Retinal pigment epithelial cell (primary cell): ENCODE results near the gene CSMD2.

ENCODE experiments used
- DNase-seq: peaks from one replicate; pipeline ENCODE4 v3.0.0-alpha.2; 2010; ENCODE audit warnings: low read depth
- H3K4me3 ChIP-seq: 2 replicates; pipeline ENCODE4 v1.5.1; 2011; ENCODE audit warnings: mild to moderate bottlenecking, low read length, control low read depth, moderate library complexity
- CTCF ChIP-seq: conservative IDR thresholded peaks from 2 replicates; pipeline ENCODE4 v1.5.1; 2011; ENCODE audit warnings: low read depth, low read length, control low read depth, inconsistent platforms

The CSMD2 gene

GRCh38 chr1:33797849-33798248, 367.2 kb downstream of the CSMD2 start:
- DNase-seq, result no peak
- TF ChIP-seq CTCF, result no peak
- H3K4me3 ChIP-seq, result no peak overlapping the region

GRCh38 chr1:33792651-33793050, 372.4 kb downstream of the CSMD2 start:
- no peak overlapping the region for H3K4me3 ChIP-seq
- DNase-seq, result no peak
- TF ChIP-seq CTCF, result no peak

- no peak for DNase-seq
- no peak for TF ChIP-seq CTCF
Observed at GRCh38 chr1:33792216-33792615, 372.8 kb downstream of the CSMD2 start.

GRCh38 chr1:33791251-33791650, 373.8 kb downstream of the CSMD2 start:
- no peak overlapping the region for H3K4me3 ChIP-seq
- TF ChIP-seq CTCF, result no peak
- no peak for DNase-seq

More at GRCh38 chr1:33792216-33792615, 372.8 kb downstream of the CSMD2 start:
- H3K4me3 ChIP-seq, result no peak overlapping the region

- DNase-seq, result no peak
- H3K4me3 ChIP-seq, result no peak overlapping the region
- TF ChIP-seq CTCF, result no peak
Observed at GRCh38 chr1:33790577-33790976, 374.5 kb downstream of the CSMD2 start.

GRCh38 chr1:33784876-33785275, 380.2 kb downstream of the CSMD2 start:
- no peak for DNase-seq
- H3K4me3 ChIP-seq, result no peak overlapping the region
- no peak for TF ChIP-seq CTCF

- no peak overlapping the region for H3K4me3 ChIP-seq
- no peak for DNase-seq
- TF ChIP-seq CTCF, result no peak
Observed at GRCh38 chr1:33782776-33783175, 382.3 kb downstream of the CSMD2 start.
